DOHH2 (cell line): ENCODE results near the gene DLGAP1.

Source experiments
- H3F3A ChIP-seq: fragments of 200-600 bp; sonication (generic), shearing (Covaris generic); 2 replicates; pipeline ENCODE4 v1.6.0; 2016; ENCODE audit warnings: antibody characterized with exemption, mild to moderate bottlenecking; ENCODE audit not compliant: control insufficient read depth, insufficient read depth
- H3K27ac ChIP-seq: fragments of 200-600 bp; sonication (generic); 2 replicates; pipeline ENCODE4 v1.5.1; 2014; ENCODE audit warnings: low read depth, mild to moderate bottlenecking, low read length, moderate library complexity
- H3K27me3 ChIP-seq: fragments of 200-600 bp; sonication (generic); 2 replicates; pipeline ENCODE4 v1.6.1; 2014; ENCODE audit warnings: mild to moderate bottlenecking, low read length, mixed read lengths; ENCODE audit not compliant: control insufficient read depth
- H3K36me3 ChIP-seq: fragments of 200-600 bp; sonication (generic); 2 replicates; pipeline ENCODE4 v1.6.1; 2014; ENCODE audit warnings: mild to moderate bottlenecking, low read length, moderate library complexity, mixed read lengths; ENCODE audit not compliant: control insufficient read depth
- H3K4me1 ChIP-seq: fragments of 200-600 bp; sonication (generic); 2 replicates; pipeline ENCODE4 v1.6.1; 2014; ENCODE audit warnings: mild to moderate bottlenecking, low read length, mixed read lengths; ENCODE audit not compliant: control insufficient read depth
- H3K4me2 ChIP-seq: fragments of 200-600 bp; sonication (generic); 2 replicates; pipeline ENCODE4 v1.6.0; 2014; ENCODE audit warnings: mild to moderate bottlenecking, low read length, moderate library complexity
- H3K4me3 ChIP-seq: fragments of 200-600 bp; sonication (generic); 2 replicates; pipeline ENCODE4 v1.5.1; 2014; ENCODE audit warnings: mild to moderate bottlenecking, low read length, mixed read lengths
- H3K79me2 ChIP-seq: fragments of 200-600 bp; sonication (generic); 2 replicates; pipeline ENCODE4 v1.6.1; 2014; ENCODE audit warnings: mild to moderate bottlenecking, low read length, mixed read lengths; ENCODE audit not compliant: control insufficient read depth
- H3K9me2 ChIP-seq: fragments of 200-600 bp; sonication (generic); replicated peaks from 2 replicates; pipeline ENCODE4 v1.6.1; 2014; ENCODE audit warnings: mild to moderate bottlenecking, low read length, mixed read lengths; ENCODE audit not compliant: control insufficient read depth
- H3K9me3 ChIP-seq: fragments of 200-600 bp; sonication (generic); 2 replicates; pipeline ENCODE4 v1.6.1; 2014; ENCODE audit warnings: antibody characterized with exemption, low read length, mixed read lengths; ENCODE audit not compliant: control insufficient read depth, insufficient read depth
- H4K20me1 ChIP-seq: fragments of 200-600 bp; sonication (generic); 2 replicates; pipeline ENCODE4 v1.6.0; 2014; ENCODE audit warnings: low read depth, mild to moderate bottlenecking, antibody characterized with exemption, low read length, moderate library complexity; ENCODE audit not compliant: control insufficient read depth, insufficient read depth
- CTCF ChIP-seq: fragments of 200-600 bp; sonication (generic); IDR thresholded peaks from one replicate; pipeline ENCODE4 v1.5.1; 2014; ENCODE audit warnings: antibody characterized with exemption, mild to moderate bottlenecking, low read depth, low read length; ENCODE audit not compliant: poor library complexity, severe bottlenecking
- EZH2phosphoT487 ChIP-seq: fragments of 200-600 bp; sonication (generic); IDR thresholded peaks from 2 replicates; pipeline ENCODE4 v1.6.1; 2017; ENCODE audit warnings: borderline replicate concordance, mild to moderate bottlenecking, antibody characterized with exemption, low read length, moderate library complexity, mixed read lengths

DLGAP1 gene

GRCh38 chr18:3495691-3496430 lies 959.2 kb downstream of the DLGAP1 start:
- TF ChIP-seq EZH2phosphoT487 (no peak), CTCF (no peak)
- Histone ChIP-seq H3K4me1 (peaks cover 19% of the 10 kb centered on the region), H3K4me2 (no peak overlapping the region), H3K9me3 (no peaks in the 10 kb centered on the region), H4K20me1 (no peaks in the 10 kb centered on the region), H3K36me3 (no peaks in the 10 kb centered on the region), H3F3A (no peaks in the 10 kb centered on the region), H3K27me3 (peaks cover 6% of the 10 kb centered on the region; the same call in 1 of the 2 replicates), H3K9me2 (no peaks in the 10 kb centered on the region), H3K79me2 (no peaks in the 10 kb centered on the region), H3K4me3 (no peak overlapping the region), H3K27ac (no peak overlapping the region)

- Histone ChIP-seq H3K4me2 (0 out of 2 replicates have a peak overlapping the region, but pooled peaks have one; percentile 20), H4K20me1 (no peaks in the 10 kb centered on the region), H3K9me3 (no peaks in the 10 kb centered on the region), H3F3A (no peaks in the 10 kb centered on the region), H3K4me3 (no peak overlapping the region), H3K36me3 (no peaks in the 10 kb centered on the region), H3K79me2 (no peaks in the 10 kb centered on the region), H3K9me2 (no peaks in the 10 kb centered on the region), H3K27ac (no peak overlapping the region), H3K27me3 (no peaks in the 10 kb centered on the region), H3K4me1 (peaks cover 19% of the 10 kb centered on the region)
- TF ChIP-seq CTCF (no peak), EZH2phosphoT487 (no peak)
Observed at GRCh38 chr18:3494569-3494968, 960.5 kb downstream of the DLGAP1 start.

- Histone ChIP-seq H3K27me3 (no peaks in the 10 kb centered on the region), H3K4me2 (peak overlapping the region; percentile 56), H4K20me1 (no peaks in the 10 kb centered on the region), H3K4me1 (peaks cover 19% of the 10 kb centered on the region), H3K9me2 (no peaks in the 10 kb centered on the region), H3K27ac (peak overlapping the region; percentile 66), H3K9me3 (no peaks in the 10 kb centered on the region), H3K4me3 (peak overlapping the region; percentile 51), H3K79me2 (no peaks in the 10 kb centered on the region), H3K36me3 (no peaks in the 10 kb centered on the region), H3F3A (no peaks in the 10 kb centered on the region)
- no peak for TF ChIP-seq EZH2phosphoT487
- TF ChIP-seq CTCF: no peak
Observed at GRCh38 chr18:3494245-3494526, 960.9 kb downstream of the DLGAP1 start.
